Measurements from ENCODE around the gene PAM. TPM values are rescaled to one million over a fixed set of nuclear protein-coding genes. Genes with fewer than 3 reads are reported as not detected.
"Not testable (repeated sequence)": the region's sequence is repeated elsewhere in the genome, so short reads cannot be mapped to it uniquely, and the experiment has no call there.

PAM gene
- total RNA-seq, 6 experiments from 2014 or later, result 10.9 to 22.7 (median 16.8) TPM

DNA sequence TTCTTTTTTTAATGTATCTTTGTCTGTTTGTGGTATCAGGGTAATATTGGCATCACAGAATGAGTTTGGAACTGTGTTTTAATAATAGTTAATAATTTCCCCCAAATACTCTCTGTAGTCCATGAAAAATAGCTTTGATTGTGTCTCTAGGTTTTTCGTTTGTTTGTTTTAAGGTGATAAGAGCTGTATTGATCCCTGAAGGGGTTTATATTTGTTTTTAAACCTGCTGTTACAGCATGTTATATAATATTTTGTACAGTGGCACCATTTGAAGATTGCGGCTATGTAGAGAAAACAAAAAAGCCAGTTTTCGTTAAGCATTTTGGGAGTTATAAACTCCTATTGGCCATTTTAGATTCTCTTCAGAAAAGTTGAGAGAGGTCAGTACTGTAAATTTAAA, 15.7 kb downstream of the PAM start:
- H3K4me3 ChIP-seq, result no peak overlapping the region
- DNase-seq, result no peak
- TF ChIP-seq POLR2A (IDR thresholded peaks at IDR 0.05) (no peak), CTCF (IDR thresholded peaks at IDR 0.05) (no peak)
- no peak overlapping the region for H3K27ac ChIP-seq
- 25% methylated on average over 3 of the region's 3 CpGs for WGBS (ENCODE audit: insufficient coverage, low coverage, low lambda C conversion rate, missing lambda C conversion rate)
- H3K4me1 ChIP-seq, result peaks cover 0 to 8% (median 0%) of the 10 kb centered on the region in 4 donors
- peak in 1 of 4 donors; percentile 43 for ATAC-seq
- H3K36me3 ChIP-seq, result no peaks in the 10 kb centered on the region
- intact Hi-C loops (cut with DNase I), result no loop called here
- no peaks in the 10 kb centered on the region for H3K27me3 ChIP-seq
- H3K9me3 ChIP-seq, result no peaks in the 10 kb centered on the region

- no peak for TF ChIP-seq CTCF (IDR thresholded peaks at IDR 0.05)
- TF ChIP-seq POLR2A (IDR thresholded peaks at IDR 0.05), result no peak
- Histone ChIP-seq H3K27me3 (no peaks in the 10 kb centered on the region), H3K36me3 (no peaks in the 10 kb centered on the region), H3K4me1 (peaks cover 0 to 8% (median 0%) of the 10 kb centered on the region in 4 donors), H3K9me3 (no peaks in the 10 kb centered on the region), H3K27ac (peak overlapping the region in 1 of 3 donors; percentile 18), H3K4me3 (no peak overlapping the region)
- ATAC-seq, result peak; percentile 31 to 55 (median 39)
- DNase-seq, result no peak
- intact Hi-C loops (cut with DNase I), result no loop called here
Observed at GRCh38 chr5:102771435-102771834, 16.3 kb downstream of the PAM start.

- no peaks in the 10 kb centered on the region for H3K36me3 ChIP-seq
- H3K27me3 ChIP-seq, result no peaks in the 10 kb centered on the region
- ATAC-seq (no peak), DNase-seq (no peak)
- H3K27ac ChIP-seq, result no peak overlapping the region
- H3K4me1 ChIP-seq, result peaks cover 0 to 8% (median 0%) of the 10 kb centered on the region in 4 donors
- H3K4me3 ChIP-seq, result no peak overlapping the region
- intact Hi-C loops (cut with DNase I), result no loop called here
- whole genome bisulfite sequencing (ENCODE audit: insufficient coverage, low coverage, low lambda C conversion rate, missing lambda C conversion rate), result 81% methylated on average over 1 of the region's 1 CpG
- no peaks in the 10 kb centered on the region for H3K9me3 ChIP-seq
- TF ChIP-seq CTCF (IDR thresholded peaks at IDR 0.05), result no peak
- no peak for TF ChIP-seq POLR2A (IDR thresholded peaks at IDR 0.05)
Observed at GRCh38 chr5:102772273-102772672, 17.2 kb downstream of the PAM start.

GRCh38 chr5:102773133-102773532, 18.0 kb downstream of the PAM start:
- DNase-seq (no peak), ATAC-seq (no peak)
- Histone ChIP-seq H3K4me3 (no peak overlapping the region), H3K36me3 (no peaks in the 10 kb centered on the region), H3K4me1 (peaks cover 0 to 8% (median 0%) of the 10 kb centered on the region in 4 donors), H3K9me3 (no peaks in the 10 kb centered on the region), H3K27me3 (no peaks in the 10 kb centered on the region), H3K27ac (no peak overlapping the region)
- 60% methylated on average over 1 of the region's 1 CpG for WGBS (ENCODE audit: insufficient coverage, low coverage, low lambda C conversion rate, missing lambda C conversion rate)
- no peak for TF ChIP-seq POLR2A (IDR thresholded peaks at IDR 0.05)
- TF ChIP-seq CTCF (IDR thresholded peaks at IDR 0.05), result no peak
- intact Hi-C loops (cut with DNase I), result no loop called here

GRCh38 chr5:102775756-102776155, 20.7 kb downstream of the PAM start:
- H3K27me3 ChIP-seq; H3K36me3 ChIP-seq; H3K9me3 ChIP-seq; H3K27ac ChIP-seq; ATAC-seq; H3K4me3 ChIP-seq; DNase-seq; intact Hi-C loops (cut with DNase I); H3K4me1 ChIP-seq: not testable (repeated sequence)
